Chondrocyte (in vitro differentiated cells): Measurements from ENCODE around the gene FUT1. TPM values are rescaled to one million over a fixed set of nuclear protein-coding genes. Genes with fewer than 3 reads are reported as not detected.

ENCODE experiments used
- DNase-seq: peaks from one replicate; pipeline ENCODE4 v3.0.0; 2021; ENCODE audit warnings: mixed read lengths, low spot score
- H3K27ac Mint-ChIP-seq: one replicate; pipeline ENCODE4 v1.8.0; 2021; ENCODE audit warnings: mild to moderate bottlenecking, moderate library complexity, mixed read lengths; ENCODE audit not compliant: unreplicated experiment
- H3K27me3 Mint-ChIP-seq: 2 replicates; pipeline ENCODE4 v1.8.0; 2021; ENCODE audit warnings: low read depth, mixed read lengths
- H3K36me3 Mint-ChIP-seq: 2 replicates; pipeline ENCODE4 v1.8.0; 2021; ENCODE audit warnings: low read depth, mixed read lengths
- H3K4me1 Mint-ChIP-seq: 2 replicates; pipeline ENCODE4 v1.8.0; 2021; ENCODE audit warnings: low read depth, mild to moderate bottlenecking, mixed read lengths
- H3K4me3 Mint-ChIP-seq: one replicate; pipeline ENCODE4 v1.8.0; 2021; ENCODE audit warnings: mild to moderate bottlenecking, moderate library complexity, mixed read lengths; ENCODE audit not compliant: unreplicated experiment
- H3K9me3 Mint-ChIP-seq: 2 replicates; pipeline ENCODE4 v1.8.0; 2021; ENCODE audit warnings: low read depth, mixed read lengths
- CTCF ChIP-seq: fragments of 200-600 bp; sonication (generic); IDR thresholded peaks from 2 replicates; pipeline ENCODE4 v1.5.0; 2021; ENCODE audit warnings: antibody characterized with exemption, mild to moderate bottlenecking, moderate library complexity
- total RNA-seq: library from RNA; stranded (reverse); gene quantifications from 3 replicates; pipeline ENCODE4 v1.2.1, GENCODE V29; 2021

Gene FUT1
- total RNA-seq, 1 donor from 2014 or later, result 0.52 TPM

DNA sequence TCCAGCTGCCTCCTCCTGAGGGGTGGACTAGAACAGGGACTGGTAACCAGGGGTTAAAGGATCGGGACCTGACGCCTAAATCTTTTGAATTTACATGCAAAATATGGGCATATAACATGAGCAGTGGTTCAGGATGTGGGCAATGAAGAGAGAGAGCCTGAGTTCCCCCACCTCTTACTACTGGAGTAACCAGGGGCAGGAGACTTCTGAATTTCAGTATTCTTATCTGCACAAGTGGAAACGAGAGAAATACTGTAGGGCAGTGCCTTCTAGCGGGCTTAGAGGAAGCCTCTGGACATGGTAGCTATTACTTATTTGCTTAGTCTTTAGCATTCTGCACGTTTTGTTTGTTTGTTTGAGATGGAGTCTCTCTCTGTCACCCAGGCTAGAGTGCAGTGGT lies 32.1 kb upstream of the FUT1 start:
- Mint-ChIP-seq H3K4me1 (peaks cover 9% of the 10 kb centered on the region), H3K27me3 (no peaks in the 10 kb centered on the region), H3K9me3 (no peaks in the 10 kb centered on the region), H3K4me3 (no peak overlapping the region), H3K27ac (no peak overlapping the region), H3K36me3 (no peaks in the 10 kb centered on the region)
- peak; percentile 23 for TF ChIP-seq CTCF
- no peak for DNase-seq

DNA sequence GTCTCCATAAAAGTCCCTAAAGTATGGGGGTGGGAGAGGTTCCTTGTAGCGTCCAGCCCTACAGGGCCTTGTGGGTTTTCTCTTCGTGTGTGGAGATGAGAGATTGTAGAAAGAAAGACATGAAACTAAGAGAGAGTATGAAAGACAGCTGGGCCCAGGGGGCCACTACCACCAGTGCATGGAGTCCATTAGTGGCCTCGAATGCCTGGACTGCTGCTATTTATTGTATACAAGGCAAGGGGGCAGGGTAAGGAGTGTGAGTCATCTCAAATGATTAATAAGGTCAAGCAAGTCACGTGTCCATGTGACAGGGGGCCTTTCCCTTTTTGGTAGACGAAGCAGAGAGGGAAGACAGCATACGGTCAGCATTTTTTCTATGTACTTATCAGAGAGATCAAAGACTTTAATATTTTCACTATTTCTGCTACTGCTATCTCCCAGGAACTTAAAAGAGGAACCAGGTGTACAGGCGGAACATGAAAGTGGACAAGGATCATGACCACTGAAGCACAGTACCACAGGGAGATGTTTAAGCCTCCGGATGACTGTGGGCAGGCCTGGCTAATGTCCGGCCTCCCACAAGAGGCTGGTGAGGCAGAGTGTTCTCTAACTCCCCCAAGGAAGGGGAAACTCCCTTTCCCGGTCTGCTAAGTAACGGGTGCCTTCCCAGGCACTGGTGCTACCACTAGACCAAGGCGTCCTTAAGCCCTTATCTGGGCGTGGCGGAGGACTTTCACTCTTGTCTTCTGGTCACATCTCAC lies 28.4 kb upstream of the FUT1 start:
- no peaks in the 10 kb centered on the region for H3K27me3 Mint-ChIP-seq
- no peak overlapping the region for H3K27ac Mint-ChIP-seq
- DNase-seq, result no peak
- H3K4me3 Mint-ChIP-seq, result no peak overlapping the region
- H3K9me3 Mint-ChIP-seq, result no peaks in the 10 kb centered on the region
- TF ChIP-seq CTCF, result no peak
- H3K4me1 Mint-ChIP-seq, result peaks cover 9% of the 10 kb centered on the region
- H3K36me3 Mint-ChIP-seq, result no peaks in the 10 kb centered on the region

DNA sequence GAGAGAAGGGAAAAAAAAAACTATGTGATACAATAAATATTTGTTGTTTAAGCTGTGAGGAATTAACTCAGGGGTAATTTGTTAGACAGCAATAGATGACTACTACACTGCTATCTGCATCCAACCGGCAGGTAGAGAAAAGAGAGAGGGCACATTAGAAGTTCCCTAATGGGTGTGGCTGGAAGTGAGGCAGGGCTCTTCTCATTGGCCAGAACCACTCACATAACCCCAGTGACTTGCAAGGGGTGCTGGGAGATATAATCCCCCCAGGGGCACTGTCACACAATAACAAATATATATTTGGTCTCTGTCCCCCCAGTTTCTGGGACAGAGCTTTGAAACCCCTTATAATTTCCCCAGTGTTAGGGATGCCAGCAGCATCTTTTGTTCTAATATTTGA lies 27.2 kb upstream of the FUT1 start:
- Mint-ChIP-seq H3K4me3 (no peak overlapping the region), H3K27ac (no peak overlapping the region), H3K36me3 (no peaks in the 10 kb centered on the region), H3K9me3 (no peaks in the 10 kb centered on the region), H3K4me1 (peaks cover 9% of the 10 kb centered on the region), H3K27me3 (no peaks in the 10 kb centered on the region)
- no peak for TF ChIP-seq CTCF
- no peak for DNase-seq

DNA sequence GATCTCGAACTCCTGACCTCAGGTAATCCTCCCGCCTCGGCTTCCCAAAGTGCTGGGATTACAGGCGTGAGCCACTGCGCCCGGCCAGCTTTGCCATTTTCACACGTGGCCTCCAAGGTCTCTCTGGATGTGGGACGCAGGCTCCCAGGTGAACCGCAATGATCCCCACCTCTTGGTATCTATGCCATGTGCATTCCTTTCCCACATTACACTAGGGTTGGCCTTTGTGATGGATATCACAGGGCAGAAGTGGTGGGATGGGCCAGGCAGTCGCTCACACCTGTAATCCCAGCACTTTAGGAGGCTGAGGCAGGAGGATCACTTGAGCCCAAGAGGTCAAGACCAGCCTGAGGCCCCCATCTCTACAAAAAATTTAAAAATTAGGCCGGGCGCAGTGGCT lies 25.3 kb upstream of the FUT1 start:
- Mint-ChIP-seq H3K27ac (no peak overlapping the region), H3K36me3 (no peaks in the 10 kb centered on the region), H3K4me3 (no peak overlapping the region), H3K4me1 (peaks cover 10% of the 10 kb centered on the region), H3K27me3 (no peaks in the 10 kb centered on the region), H3K9me3 (no peaks in the 10 kb centered on the region)
- DNase-seq, result no peak
- TF ChIP-seq CTCF, result no peak

DNA sequence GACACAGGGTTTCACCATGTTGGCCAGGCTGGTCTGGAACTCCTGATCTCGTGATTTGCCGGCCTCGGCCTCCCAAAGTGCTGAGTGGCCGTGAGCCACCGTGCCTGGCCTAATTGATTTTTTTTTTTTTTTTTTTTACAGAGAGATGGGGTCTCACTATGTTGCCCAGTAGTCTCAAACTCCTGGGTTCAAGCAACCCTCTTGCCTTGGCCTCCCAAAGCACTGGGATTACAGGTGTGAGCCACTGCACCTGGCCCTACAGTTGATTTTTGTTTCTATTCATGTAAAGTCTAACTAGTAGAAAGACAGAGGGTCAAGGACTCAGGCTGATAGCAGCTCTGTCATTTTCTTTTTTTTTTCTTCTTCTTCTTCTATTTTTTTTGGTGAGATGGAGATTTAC lies 24.7 kb upstream of the FUT1 start:
- no peak overlapping the region for H3K4me3 Mint-ChIP-seq
- H3K27me3 Mint-ChIP-seq, result no peaks in the 10 kb centered on the region
- no peak for DNase-seq
- no peaks in the 10 kb centered on the region for H3K36me3 Mint-ChIP-seq
- H3K4me1 Mint-ChIP-seq, result peaks cover 10% of the 10 kb centered on the region
- H3K9me3 Mint-ChIP-seq, result no peaks in the 10 kb centered on the region
- H3K27ac Mint-ChIP-seq, result no peak overlapping the region
- no peak for TF ChIP-seq CTCF
